Activated CD4-positive, alpha-beta T cell treated with anti-CD3 and anti-CD28 coated beads, Interleukin-2, amount 10 ng/mL, durations not matched to agents 7 days and 5 days (primary cell): ENCODE measurements around the gene BMP10. TPM values are rescaled to one million over a fixed set of nuclear protein-coding genes. Genes with fewer than 3 reads are reported as not detected.

Source experiments
- CTCF ChIA-PET: fragments of 350-600 bp; sonication (Branson Sonifier 250); formaldehyde crosslinking; loops from one replicate; lab custom pipeline; 2021; ENCODE audit warnings: antibody characterized with exemption; lab: Charles Lee
- POLR2A ChIA-PET: fragments of 350-600 bp; sonication (Branson Sonifier 250); formaldehyde crosslinking; loops from one replicate; lab custom pipeline; 2021; ENCODE audit warnings: antibody characterized with exemption; lab: Charles Lee
- DNase-seq: peaks from one replicate; pipeline ENCODE4 v3.0.0-alpha.2; 2020
- H3K27ac Mint-ChIP-seq: one replicate; pipeline ENCODE4 v1.8.0; 2021; ENCODE audit warnings: mild to moderate bottlenecking, moderate library complexity, mixed read lengths
- H3K27me3 Mint-ChIP-seq: one replicate; pipeline ENCODE4 v1.8.0; 2021; ENCODE audit warnings: mixed read lengths
- H3K36me3 Mint-ChIP-seq: one replicate; pipeline ENCODE4 v1.8.0; 2021; ENCODE audit warnings: low read depth, mixed read lengths
- H3K4me1 Mint-ChIP-seq: one replicate; pipeline ENCODE4 v1.8.0; 2021; ENCODE audit warnings: mixed read lengths
- H3K4me3 Mint-ChIP-seq: one replicate; pipeline ENCODE4 v1.8.0; 2021; ENCODE audit warnings: mild to moderate bottlenecking, moderate library complexity, mixed read lengths
- H3K9me3 Mint-ChIP-seq: one replicate; pipeline ENCODE4 v1.8.0; 2021; ENCODE audit warnings: mixed read lengths
- total RNA-seq, 2 experiments: library from RNA; stranded (reverse); gene quantifications; one replicate each; pipeline ENCODE4 v1.2.3, GENCODE V29; 2021

BMP10 gene
- total RNA-seq, 2 experiments from 2014 or later = not detected

DNA sequence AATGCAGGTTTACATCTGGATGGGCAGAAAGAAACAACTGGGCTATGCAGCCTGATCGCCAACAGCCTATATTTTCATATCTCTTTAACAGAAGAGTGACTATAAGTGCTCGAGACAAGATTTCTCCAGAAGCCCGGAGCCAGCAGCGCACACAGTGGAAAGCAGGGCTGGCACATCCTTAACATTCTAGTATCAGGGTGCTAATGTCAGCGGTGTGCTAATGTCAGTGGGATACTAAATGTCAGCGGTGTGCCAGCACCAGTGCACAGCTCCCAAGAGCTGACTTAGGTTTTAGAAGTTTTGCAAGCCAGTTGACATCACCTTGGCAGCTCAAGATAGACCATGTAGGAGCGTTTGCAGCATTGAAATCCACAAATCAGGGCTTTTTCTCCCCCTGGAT is 8.3 kb downstream of the BMP10 start:
- ChIA-PET POLR2A (no interaction called here), CTCF (interaction anchor here (1.3 kb wide), 1 partner anchor 14 kb away, joined by 4 read pairs; no protein-coding TSS in a partner anchor)
- peaks cover 1% of the 10 kb centered on the region for H3K4me1 Mint-ChIP-seq
- no peaks in the 10 kb centered on the region for H3K9me3 Mint-ChIP-seq
- no peak overlapping the region for H3K4me3 Mint-ChIP-seq
- H3K36me3 Mint-ChIP-seq = no peaks in the 10 kb centered on the region
- H3K27ac Mint-ChIP-seq = no peak overlapping the region
- no peaks in the 10 kb centered on the region for H3K27me3 Mint-ChIP-seq
- no peak for DNase-seq

- H3K27me3 Mint-ChIP-seq = peaks cover 4% of the 10 kb centered on the region
- H3K27ac Mint-ChIP-seq = no peak overlapping the region
- DNase-seq = no peak
- POLR2A ChIA-PET = no interaction called here
- H3K36me3 Mint-ChIP-seq = no peaks in the 10 kb centered on the region
- peaks cover 4% of the 10 kb centered on the region for H3K4me1 Mint-ChIP-seq
- H3K4me3 Mint-ChIP-seq = no peak overlapping the region
- CTCF ChIA-PET = no interaction called here
- H3K9me3 Mint-ChIP-seq = no peaks in the 10 kb centered on the region
These were observed 9.9 kb downstream of the BMP10 start for GRCh38 chr2:68861330-68861729.

DNA sequence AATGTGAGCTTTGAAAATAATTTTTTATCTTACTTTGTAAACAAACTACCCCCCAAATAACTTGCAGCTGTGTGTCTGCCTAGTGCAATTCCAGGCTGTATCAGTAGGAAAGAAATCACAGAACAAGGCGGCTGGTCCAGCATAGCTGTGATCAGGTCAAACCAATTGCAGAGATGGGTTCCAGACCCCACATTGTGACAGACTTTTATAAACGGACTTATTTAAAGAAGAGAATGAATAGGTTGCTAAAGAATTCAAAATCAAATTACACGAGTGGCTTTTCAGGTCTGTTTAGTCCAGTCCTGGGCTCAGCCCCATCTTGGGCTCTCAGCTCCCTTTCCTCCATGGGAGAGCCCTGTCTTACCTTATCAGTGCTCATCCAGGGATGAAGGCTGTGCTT is 11.1 kb downstream of the BMP10 start:
- Mint-ChIP-seq H3K4me1 (peaks cover 4% of the 10 kb centered on the region), H3K27ac (no peak overlapping the region), H3K9me3 (no peaks in the 10 kb centered on the region), H3K4me3 (no peak overlapping the region), H3K27me3 (peaks cover 4% of the 10 kb centered on the region), H3K36me3 (no peaks in the 10 kb centered on the region)
- no peak for DNase-seq
- POLR2A ChIA-PET = interaction anchor here (0.8 kb wide), 1 partner anchor 14 kb away, joined by 3 read pairs; no protein-coding TSS in a partner anchor
- CTCF ChIA-PET = interaction anchor here (0.9 to 1.3 kb wide), 5 partner anchors 10 to 49 kb away, joined by 3 to 4 read pairs (median 3); no protein-coding TSS in a partner anchor

GRCh38 chr2:68857855-68858456 is 13.2 kb downstream of the BMP10 start:
- DNase-seq = no peak
- H3K9me3 Mint-ChIP-seq = no peaks in the 10 kb centered on the region
- no peak overlapping the region for H3K4me3 Mint-ChIP-seq
- no peaks in the 10 kb centered on the region for H3K36me3 Mint-ChIP-seq
- peaks cover 4% of the 10 kb centered on the region for H3K4me1 Mint-ChIP-seq
- no peak overlapping the region for H3K27ac Mint-ChIP-seq
- H3K27me3 Mint-ChIP-seq = peaks cover 4% of the 10 kb centered on the region
- ChIA-PET POLR2A (no interaction called here), CTCF (interaction anchor here (0.9 to 1.7 kb wide), 3 partner anchors 8 to 12 kb away, joined by 3 to 4 read pairs (median 4); no protein-coding TSS in a partner anchor)

DNA sequence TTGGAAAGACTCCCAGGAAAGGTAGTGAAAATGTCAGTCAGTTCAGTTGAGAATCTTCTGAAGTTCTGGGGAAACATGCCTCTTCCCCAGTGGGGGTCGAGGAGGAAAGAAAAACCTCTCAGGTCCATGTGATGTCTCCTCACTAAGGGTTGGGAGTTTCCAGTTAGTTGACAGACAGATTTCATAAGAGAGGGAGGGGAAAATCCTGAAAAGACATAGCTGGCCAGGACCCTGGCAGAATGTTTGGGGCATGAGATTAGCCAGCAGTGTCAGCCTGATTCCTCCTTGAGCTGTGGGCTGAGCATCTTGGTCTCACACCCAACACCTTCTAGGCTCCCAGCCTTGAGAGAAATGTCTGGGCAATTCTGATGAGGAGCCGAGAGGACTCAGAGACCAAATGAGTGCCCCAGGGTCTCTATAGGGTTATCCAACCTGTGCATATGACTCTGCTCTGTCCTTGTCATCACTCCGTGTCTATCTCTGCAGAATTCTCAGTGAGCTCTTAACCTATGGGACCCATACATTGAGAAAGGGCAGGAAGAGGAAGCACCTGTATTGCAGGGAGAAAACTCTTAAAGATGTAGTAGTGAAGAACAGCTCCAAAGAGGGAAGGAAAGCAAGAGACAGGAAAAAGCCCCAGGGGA is 13.9 kb downstream of the BMP10 start:
- no peak for DNase-seq
- no peaks in the 10 kb centered on the region for H3K9me3 Mint-ChIP-seq
- no peak overlapping the region for H3K4me3 Mint-ChIP-seq
- no peaks in the 10 kb centered on the region for H3K36me3 Mint-ChIP-seq
- H3K4me1 Mint-ChIP-seq = peaks cover 4% of the 10 kb centered on the region
- CTCF ChIA-PET = interaction anchor here (1.7 kb wide), 1 partner anchor 11 kb away, joined by 4 read pairs; no protein-coding TSS in a partner anchor
- H3K27ac Mint-ChIP-seq = no peak overlapping the region
- POLR2A ChIA-PET = no interaction called here
- H3K27me3 Mint-ChIP-seq = peaks cover 4% of the 10 kb centered on the region

- ChIA-PET CTCF (interaction anchor here (0.6 to 1.6 kb wide), 4 partner anchors 17 to 390 kb away, joined by 3 to 5 read pairs (median 3); no protein-coding TSS in a partner anchor), POLR2A (no interaction called here)
- no peak overlapping the region for H3K4me3 Mint-ChIP-seq
- no peak overlapping the region for H3K27ac Mint-ChIP-seq
- H3K4me1 Mint-ChIP-seq = peaks cover 4% of the 10 kb centered on the region
- H3K9me3 Mint-ChIP-seq = no peaks in the 10 kb centered on the region
- H3K36me3 Mint-ChIP-seq = no peaks in the 10 kb centered on the region
- DNase-seq = no peak
- H3K27me3 Mint-ChIP-seq = peaks cover 9% of the 10 kb centered on the region
These were observed 15.6 kb downstream of the BMP10 start for GRCh38 chr2:68855550-68855949.

GRCh38 chr2:68854476-68854875 is 16.7 kb downstream of the BMP10 start:
- Mint-ChIP-seq H3K4me3 (no peak overlapping the region), H3K36me3 (no peaks in the 10 kb centered on the region), H3K27ac (no peak overlapping the region), H3K27me3 (peaks cover 13% of the 10 kb centered on the region), H3K9me3 (no peaks in the 10 kb centered on the region), H3K4me1 (peaks cover 4% of the 10 kb centered on the region)
- ChIA-PET CTCF (interaction anchor here (0.6 to 1.9 kb wide), 4 partner anchors 18 to 135 kb away, joined by 3 to 5 read pairs (median 4); no protein-coding TSS in a partner anchor), POLR2A (no interaction called here)
- DNase-seq = no peak

DNA sequence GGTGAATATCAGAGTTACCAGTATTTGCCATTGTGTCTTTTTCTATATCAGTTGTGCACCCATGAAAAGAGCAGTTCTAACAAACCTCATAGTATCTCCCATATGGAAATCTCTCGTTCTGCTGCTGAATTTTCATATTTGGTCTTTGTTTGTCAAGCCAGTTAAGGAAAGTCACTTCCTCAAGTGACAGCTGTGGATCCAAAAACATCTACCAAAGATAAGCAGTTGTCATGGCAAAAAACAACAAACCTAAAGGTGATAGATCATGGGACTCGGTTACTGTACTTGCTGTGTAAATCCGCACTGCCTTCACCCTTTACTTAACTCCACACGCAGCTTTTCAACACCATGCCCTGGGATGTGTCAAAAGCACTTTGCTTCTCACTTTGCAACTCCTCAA is 17.3 kb downstream of the BMP10 start:
- DNase-seq = no peak
- H3K9me3 Mint-ChIP-seq = no peaks in the 10 kb centered on the region
- peaks cover 4% of the 10 kb centered on the region for H3K4me1 Mint-ChIP-seq
- POLR2A ChIA-PET = no interaction called here
- H3K36me3 Mint-ChIP-seq = no peaks in the 10 kb centered on the region
- CTCF ChIA-PET = interaction anchor here (1.5 to 1.9 kb wide), 2 partner anchors 11 to 18 kb away, joined by 4 to 5 read pairs; no protein-coding TSS in a partner anchor
- no peak overlapping the region for H3K4me3 Mint-ChIP-seq
- peaks cover 17% of the 10 kb centered on the region for H3K27me3 Mint-ChIP-seq
- H3K27ac Mint-ChIP-seq = no peak overlapping the region

DNA sequence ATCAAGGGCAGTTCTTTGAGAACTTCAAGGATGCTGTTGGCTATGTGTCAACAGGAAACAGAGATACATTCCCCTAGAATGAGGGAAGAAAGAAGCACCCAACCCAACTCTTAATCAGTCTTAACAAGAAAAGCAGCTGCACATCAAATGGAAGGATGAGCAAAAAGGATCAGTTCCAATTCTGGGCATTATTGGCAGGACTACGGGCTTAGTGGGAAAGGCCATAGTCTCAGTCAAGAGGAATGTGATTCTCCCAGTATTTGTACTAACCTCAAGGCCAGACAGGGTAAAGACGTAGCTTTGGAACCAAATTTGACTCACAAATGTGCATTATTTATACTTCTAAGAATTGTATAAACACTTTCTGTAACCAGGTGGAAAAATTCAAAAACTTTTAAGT is 18.2 kb downstream of the BMP10 start:
- no peak overlapping the region for H3K27ac Mint-ChIP-seq
- H3K36me3 Mint-ChIP-seq = no peaks in the 10 kb centered on the region
- H3K9me3 Mint-ChIP-seq = no peaks in the 10 kb centered on the region
- H3K4me3 Mint-ChIP-seq = no peak overlapping the region
- peaks cover 4% of the 10 kb centered on the region for H3K4me1 Mint-ChIP-seq
- POLR2A ChIA-PET = no interaction called here
- CTCF ChIA-PET = interaction anchor here (1.5 kb wide), 1 partner anchor 12 kb away, joined by 4 read pairs; no protein-coding TSS in a partner anchor
- no peak for DNase-seq
- peaks cover 21% of the 10 kb centered on the region for H3K27me3 Mint-ChIP-seq

- Mint-ChIP-seq H3K36me3 (no peaks in the 10 kb centered on the region), H3K4me3 (no peak overlapping the region), H3K4me1 (no peaks in the 10 kb centered on the region), H3K27me3 (peaks cover 26% of the 10 kb centered on the region), H3K27ac (no peak overlapping the region), H3K9me3 (no peaks in the 10 kb centered on the region)
- ChIA-PET CTCF (interaction anchor here (0.7 to 1.1 kb wide), 2 partner anchors 8 to 9 kb away, joined by 3 to 4 read pairs; no protein-coding TSS in a partner anchor), POLR2A (no interaction called here)
- DNase-seq = no peak
These were observed 20.7 kb downstream of the BMP10 start for GRCh38 chr2:68850524-68850923.

DNA sequence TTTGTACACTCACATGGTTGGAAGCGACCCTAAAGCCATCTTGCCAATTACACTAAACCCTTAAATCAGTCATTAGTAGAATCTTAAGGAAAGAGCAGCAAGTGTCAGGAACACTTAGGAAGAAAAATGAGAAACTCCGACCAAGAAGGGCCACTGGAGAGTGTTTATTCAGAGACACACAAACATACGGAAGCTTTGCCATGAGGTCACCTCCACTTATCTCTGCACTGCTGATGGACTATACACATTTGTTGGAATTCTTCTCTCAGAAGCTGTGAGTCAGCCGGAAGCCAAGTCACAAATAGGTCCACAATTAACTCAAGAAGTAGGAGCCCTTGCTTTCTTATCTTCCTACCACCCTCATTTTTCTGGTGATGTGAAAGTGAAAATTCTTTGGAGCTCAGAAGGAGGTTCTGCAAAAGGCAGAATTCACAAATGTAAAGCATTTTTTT is 21.6 kb downstream of the BMP10 start:
- H3K36me3 Mint-ChIP-seq = no peaks in the 10 kb centered on the region
- H3K4me3 Mint-ChIP-seq = no peak overlapping the region
- H3K27ac Mint-ChIP-seq = no peak overlapping the region
- no peaks in the 10 kb centered on the region for H3K4me1 Mint-ChIP-seq
- H3K27me3 Mint-ChIP-seq = peaks cover 26% of the 10 kb centered on the region
- H3K9me3 Mint-ChIP-seq = no peaks in the 10 kb centered on the region
- ChIA-PET POLR2A (no interaction called here), CTCF (interaction anchor here (1.1 to 3.2 kb wide), 2 partner anchors 9 to 11 kb away, joined by 4 to 15 read pairs; no protein-coding TSS in a partner anchor)
- no peak for DNase-seq

GRCh38 chr2:68847751-68848150 is 23.4 kb downstream of the BMP10 start:
- Mint-ChIP-seq H3K4me3 (no peak overlapping the region), H3K4me1 (no peaks in the 10 kb centered on the region), H3K36me3 (no peaks in the 10 kb centered on the region), H3K9me3 (no peaks in the 10 kb centered on the region), H3K27ac (no peak overlapping the region), H3K27me3 (peaks cover 26% of the 10 kb centered on the region)
- POLR2A ChIA-PET = no interaction called here
- CTCF ChIA-PET = interaction anchor here (0.8 to 3.2 kb wide), 3 partner anchors 9 to 15 kb away, joined by 3 to 15 read pairs (median 4); no protein-coding TSS in a partner anchor
- no peak for DNase-seq

DNA sequence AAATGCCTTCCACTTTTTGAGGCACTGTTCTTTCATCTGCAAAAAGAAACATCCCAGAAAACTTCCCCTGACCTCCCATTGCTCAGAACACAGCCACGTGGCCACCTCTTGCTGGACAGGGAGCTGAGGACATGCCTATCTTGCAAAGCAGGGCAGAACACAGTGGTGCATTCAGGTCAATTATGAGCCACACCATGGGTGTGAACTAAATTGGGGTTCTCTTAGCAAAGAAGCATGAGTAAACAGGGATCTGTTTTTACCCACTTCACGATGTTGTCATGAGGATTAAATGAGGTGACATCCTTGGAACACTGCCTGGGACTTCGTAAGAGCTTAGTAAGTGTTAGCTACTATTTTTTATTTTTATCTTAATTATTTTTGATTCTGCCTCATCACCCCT is 25.1 kb downstream of the BMP10 start:
- no peaks in the 10 kb centered on the region for H3K9me3 Mint-ChIP-seq
- CTCF ChIA-PET = interaction anchor here (1.0 to 1.6 kb wide), 5 partner anchors 10 to 93 kb away, joined by 3 to 5 read pairs (median 4); no protein-coding TSS in a partner anchor
- H3K27ac Mint-ChIP-seq = no peak overlapping the region
- POLR2A ChIA-PET = no interaction called here
- H3K36me3 Mint-ChIP-seq = no peaks in the 10 kb centered on the region
- peaks cover 23% of the 10 kb centered on the region for H3K27me3 Mint-ChIP-seq
- no peak overlapping the region for H3K4me3 Mint-ChIP-seq
- DNase-seq = no peak
- no peaks in the 10 kb centered on the region for H3K4me1 Mint-ChIP-seq
